GM21825 (cell line): ENCODE measurements around the gene CDK5.
"Not testable (repeated sequence)": the region's sequence is repeated elsewhere in the genome, so short reads cannot be mapped to it uniquely, and the experiment has no call there.

Experiments used
- ATAC-seq: cut with Tn5 transposase; IDR thresholded peaks from one replicate; pipeline ENCODE4 v1.9.1; 2021; ENCODE audit warnings: mild to moderate bottlenecking, moderate library complexity; ENCODE audit not compliant: unreplicated experiment

CDK5 gene

GRCh38 chr7:151058781-151059366 lies 1.2 kb upstream of the CDK5 start:
- ATAC-seq, result no peak

GRCh38 chr7:151057989-151058780 lies 488 bp upstream of the CDK5 start:
- peak; percentile 86 for ATAC-seq

- ATAC-seq, result no peak
Observed at GRCh38 chr7:151056666-151057505, 811 bp downstream of the CDK5 start.

- no peak for ATAC-seq
Observed at GRCh38 chr7:151056283-151056665, 1.4 kb downstream of the CDK5 start.

- ATAC-seq, result no peak
Observed at GRCh38 chr7:151053751-151054150, 3.9 kb downstream of the CDK5 start.

- no peak for ATAC-seq
Observed at GRCh38 chr7:151053096-151053495, 4.6 kb downstream of the CDK5 start.

- ATAC-seq, result no peak
Observed at GRCh38 chr7:151051108-151051507, 6.6 kb downstream of the CDK5 start.

GRCh38 chr7:151048911-151049463 lies 8.7 kb downstream of the CDK5 start:
- ATAC-seq, result no peak

GRCh38 chr7:151047976-151048815 lies 9.5 kb downstream of the CDK5 start, which contains the start of gene ASIC3:
TSS of gene ASIC3 (plus strand) at chr7:151048531. CDS start at chr7:151048886, 355 bp downstream.
- ATAC-seq, result no peak

GRCh38 chr7:151046603-151047573 lies 10.8 kb downstream of the CDK5 start:
- no peak for ATAC-seq

- ATAC-seq, result no peak
Observed at GRCh38 chr7:151045967-151046366, 11.7 kb downstream of the CDK5 start.

- no peak for ATAC-seq
Observed at GRCh38 chr7:151045262-151045661, 12.4 kb downstream of the CDK5 start.

GRCh38 chr7:151043959-151044358 lies 13.7 kb downstream of the CDK5 start:
- no peak for ATAC-seq

GRCh38 chr7:151043449-151043848 lies 14.2 kb downstream of the CDK5 start:
- not testable (repeated sequence) for ATAC-seq

GRCh38 chr7:151040616-151041375 lies 16.9 kb downstream of the CDK5 start:
- ATAC-seq, result no peak

- ATAC-seq, result no peak
Observed at GRCh38 chr7:151039850-151040548, 17.7 kb downstream of the CDK5 start.

GRCh38 chr7:151038951-151039849 lies 18.5 kb downstream of the CDK5 start:
- ATAC-seq, result no peak
